ENCODE results near the gene CHST15. TPM values are rescaled to one million over a fixed set of nuclear protein-coding genes. Genes with fewer than 3 reads are reported as not detected.

CHST15 gene
- total and polyA plus RNA-seq, 2 experiments from 2014 or later, result 0.06 to 0.11 TPM

GRCh38 chr10:124122211-124122610 lies 28.8 kb upstream of the CHST15 start:
- 68 to 72% methylated on average over 12 to 13 of the region's 13 CpGs for WGBS, 2 experiments (ENCODE audit: low coverage in 1 of 2, low lambda C conversion rate in 2 of 2, missing lambda C conversion rate in 2 of 2)
- Histone ChIP-seq H3F3A (ENCODE audit: insufficient read depth) (no peaks in the 10 kb centered on the region), H3K9me3 (ENCODE audit: low read depth) (no peaks in the 10 kb centered on the region), H2AFZ (no peak overlapping the region), H3K9me2 (ENCODE audit: insufficient read depth) (no peaks in the 10 kb centered on the region), H4K20me1 (ENCODE audit: insufficient read depth) (no peaks in the 10 kb centered on the region), H3K27me3 (replicated peaks; ENCODE audit: insufficient read depth) (no peaks in the 10 kb centered on the region), H3K79me2 (ENCODE audit: insufficient read depth) (no peaks in the 10 kb centered on the region), H3K4me2 (ENCODE audit: unreplicated experiment) (no peak overlapping the region), H3K9ac (no peak overlapping the region), H3K27ac (no peak overlapping the region), H3K4me1 (ENCODE audit: insufficient read depth) (no peaks in the 10 kb centered on the region), H3K36me3 (ENCODE audit: low read depth) (no peaks in the 10 kb centered on the region), H3K4me3 (no peak overlapping the region)
- TF ChIP-seq EZH2phosphoT487 (IDR thresholded peaks at IDR 0.05; ENCODE audit: insufficient read depth, low read depth), result no peak
- TF ChIP-seq EZH2 (IDR thresholded peaks at IDR 0.05; ENCODE audit: insufficient read depth, poor library complexity, severe bottlenecking), result no peak
- DNase-seq, result no peak
- in situ Hi-C loops (cut with MboI), result no loop called here

- Histone ChIP-seq H4K20me1 (ENCODE audit: insufficient read depth) (no peaks in the 10 kb centered on the region), H3K9ac (no peak overlapping the region), H3K9me2 (ENCODE audit: insufficient read depth) (no peaks in the 10 kb centered on the region), H3K9me3 (ENCODE audit: low read depth) (no peaks in the 10 kb centered on the region), H3K4me3 (no peak overlapping the region), H3F3A (ENCODE audit: insufficient read depth) (no peaks in the 10 kb centered on the region), H3K27me3 (replicated peaks; ENCODE audit: insufficient read depth) (no peaks in the 10 kb centered on the region), H3K79me2 (ENCODE audit: insufficient read depth) (no peaks in the 10 kb centered on the region), H3K4me1 (ENCODE audit: insufficient read depth) (no peaks in the 10 kb centered on the region), H3K4me2 (ENCODE audit: unreplicated experiment) (no peak overlapping the region), H3K27ac (no peak overlapping the region), H3K36me3 (ENCODE audit: low read depth) (no peaks in the 10 kb centered on the region), H2AFZ (no peak overlapping the region)
- in situ Hi-C loops (cut with MboI), result no loop called here
- TF ChIP-seq EZH2 (IDR thresholded peaks at IDR 0.05; ENCODE audit: insufficient read depth, poor library complexity, severe bottlenecking) (no peak), EZH2phosphoT487 (IDR thresholded peaks at IDR 0.05; ENCODE audit: insufficient read depth, low read depth) (no peak)
- WGBS, 2 experiments (ENCODE audit: low coverage in 1 of 2, low lambda C conversion rate in 2 of 2, missing lambda C conversion rate in 2 of 2), result 93 to 96% methylated on average over 4 of the region's 4 CpGs
- DNase-seq, result no peak
Observed at GRCh38 chr10:124120410-124121061, 27.1 kb upstream of the CHST15 start.

- Histone ChIP-seq H4K20me1 (ENCODE audit: insufficient read depth) (no peaks in the 10 kb centered on the region), H3K79me2 (ENCODE audit: insufficient read depth) (no peaks in the 10 kb centered on the region), H3K4me2 (ENCODE audit: unreplicated experiment) (no peak overlapping the region), H3K36me3 (ENCODE audit: low read depth) (no peaks in the 10 kb centered on the region), H3K27ac (no peak overlapping the region), H3K4me3 (no peak overlapping the region), H2AFZ (no peak overlapping the region), H3K9me2 (ENCODE audit: insufficient read depth) (no peaks in the 10 kb centered on the region), H3K27me3 (replicated peaks; ENCODE audit: insufficient read depth) (no peaks in the 10 kb centered on the region), H3K9me3 (ENCODE audit: low read depth) (no peaks in the 10 kb centered on the region), H3F3A (ENCODE audit: insufficient read depth) (no peaks in the 10 kb centered on the region), H3K9ac (no peak overlapping the region), H3K4me1 (ENCODE audit: insufficient read depth) (no peaks in the 10 kb centered on the region)
- 40 to 50% methylated on average over 11 of the region's 11 CpGs for WGBS, 2 experiments (ENCODE audit: low coverage in 1 of 2, low lambda C conversion rate in 2 of 2, missing lambda C conversion rate in 2 of 2)
- in situ Hi-C loops (cut with MboI), result no loop called here
- DNase-seq, result no peak
- no peak for TF ChIP-seq EZH2 (IDR thresholded peaks at IDR 0.05; ENCODE audit: insufficient read depth, poor library complexity, severe bottlenecking)
- no peak for TF ChIP-seq EZH2phosphoT487 (IDR thresholded peaks at IDR 0.05; ENCODE audit: insufficient read depth, low read depth)
Observed at GRCh38 chr10:124119946-124120345, 26.5 kb upstream of the CHST15 start.

GRCh38 chr10:124119216-124119615 lies 25.8 kb upstream of the CHST15 start:
- H3K27ac ChIP-seq, result no peak overlapping the region
- no peaks in the 10 kb centered on the region for H3K9me3 ChIP-seq (ENCODE audit: low read depth)
- H3F3A ChIP-seq (ENCODE audit: insufficient read depth), result no peaks in the 10 kb centered on the region
- no peaks in the 10 kb centered on the region for H3K4me1 ChIP-seq (ENCODE audit: insufficient read depth)
- H3K27me3 ChIP-seq (replicated peaks; ENCODE audit: insufficient read depth), result no peaks in the 10 kb centered on the region
- in situ Hi-C loops (cut with MboI), result no loop called here
- DNase-seq, result no peak
- 27 to 33% methylated on average over 4 of the region's 4 CpGs for WGBS, 2 experiments (ENCODE audit: low coverage in 1 of 2, low lambda C conversion rate in 2 of 2, missing lambda C conversion rate in 2 of 2)
- H3K79me2 ChIP-seq (ENCODE audit: insufficient read depth), result no peaks in the 10 kb centered on the region
- no peaks in the 10 kb centered on the region for H3K9me2 ChIP-seq (ENCODE audit: insufficient read depth)
- H2AFZ ChIP-seq, result no peak overlapping the region
- H3K36me3 ChIP-seq (ENCODE audit: low read depth), result no peaks in the 10 kb centered on the region
- no peak for TF ChIP-seq EZH2phosphoT487 (IDR thresholded peaks at IDR 0.05; ENCODE audit: insufficient read depth, low read depth)
- TF ChIP-seq EZH2 (IDR thresholded peaks at IDR 0.05; ENCODE audit: insufficient read depth, poor library complexity, severe bottlenecking), result no peak
- no peak overlapping the region for H3K4me3 ChIP-seq
- H3K4me2 ChIP-seq (ENCODE audit: unreplicated experiment), result no peak overlapping the region
- H3K9ac ChIP-seq, result no peak overlapping the region
- H4K20me1 ChIP-seq (ENCODE audit: insufficient read depth), result no peaks in the 10 kb centered on the region
